GM18511 (cell line): ENCODE data around the gene LMX1B.
"Not testable (repeated sequence)": the region's sequence is repeated elsewhere in the genome, so short reads cannot be mapped to it uniquely, and the experiment has no call there.

ENCODE experiments used
- ATAC-seq: cut with Tn5 transposase; IDR thresholded peaks from one replicate; pipeline ENCODE4 v1.9.1; 2021; ENCODE audit warnings: mild to moderate bottlenecking, moderate library complexity; ENCODE audit not compliant: unreplicated experiment

The LMX1B gene

GRCh38 chr9:126613651-126614050 lies at the start of gene LMX1B:
Gene LMX1B, plus strand, starts transcription at chr9:126613928. Its CDS starts 522 bp downstream, at chr9:126614450.
- no peak for ATAC-seq

- ATAC-seq, result no peak
Observed at GRCh38 chr9:126564128-126564527, 49.6 kb upstream of the LMX1B start.

- ATAC-seq, result no peak
Observed at GRCh38 chr9:126564716-126565115, 49.0 kb upstream of the LMX1B start.

- ATAC-seq, result no peak
Observed at GRCh38 chr9:126565336-126566128, 48.2 kb upstream of the LMX1B start.

- ATAC-seq, result no peak
Observed at GRCh38 chr9:126569036-126569435, 44.7 kb upstream of the LMX1B start.

GRCh38 chr9:126578029-126578428 lies 35.7 kb upstream of the LMX1B start:
- no peak for ATAC-seq

GRCh38 chr9:126580319-126580718 lies 33.4 kb upstream of the LMX1B start:
- not testable (repeated sequence) for ATAC-seq

- no peak for ATAC-seq
Observed at GRCh38 chr9:126581893-126582292, 31.8 kb upstream of the LMX1B start.

GRCh38 chr9:126582427-126582826 lies 31.3 kb upstream of the LMX1B start:
- ATAC-seq, result no peak

- ATAC-seq, result no peak
Observed at GRCh38 chr9:126583144-126583760, 30.5 kb upstream of the LMX1B start.

GRCh38 chr9:126584611-126585010 lies 29.1 kb upstream of the LMX1B start:
- ATAC-seq, result no peak

- ATAC-seq, result no peak
Observed at GRCh38 chr9:126586236-126586635, 27.5 kb upstream of the LMX1B start.

GRCh38 chr9:126587187-126588185 lies 26.2 kb upstream of the LMX1B start:
- no peak for ATAC-seq

GRCh38 chr9:126588491-126589168 lies 25.1 kb upstream of the LMX1B start:
- no peak for ATAC-seq

- ATAC-seq, result no peak
Observed at GRCh38 chr9:126589349-126589748, 24.4 kb upstream of the LMX1B start.

GRCh38 chr9:126591083-126591482 lies 22.6 kb upstream of the LMX1B start:
- ATAC-seq, result no peak

GRCh38 chr9:126591922-126592321 lies 21.8 kb upstream of the LMX1B start:
- no peak for ATAC-seq

GRCh38 chr9:126592461-126592860 lies 21.3 kb upstream of the LMX1B start:
- ATAC-seq, result no peak

- no peak for ATAC-seq
Observed at GRCh38 chr9:126595982-126596381, 17.7 kb upstream of the LMX1B start.

- ATAC-seq, result no peak
Observed at GRCh38 chr9:126599047-126599650, 14.6 kb upstream of the LMX1B start.
